Measurements from ENCODE around the gene STARD13. TPM values are rescaled to one million over a fixed set of nuclear protein-coding genes. Genes with fewer than 3 reads are reported as not detected.
"Not testable (repeated sequence)": the region's sequence is repeated elsewhere in the genome, so short reads cannot be mapped to it uniquely, and the experiment has no call there.

STARD13 gene
- total RNA-seq, 2 donors from 2014 or later = 28.7 to 32.9 TPM

GRCh38 chr13:33194820-33195692 lies 90.5 kb downstream of the STARD13 start:
- intact Hi-C loops (cut with DNase I, micrococcal nuclease) = no loop called here
- ATAC-seq (no peak), DNase-seq (no peak)

GRCh38 chr13:33193428-33193974 lies 92.1 kb downstream of the STARD13 start:
- intact Hi-C loops (cut with DNase I, micrococcal nuclease) = no loop called here

GRCh38 chr13:33191425-33192210 lies 93.9 kb downstream of the STARD13 start:
- DNase-seq = no peak
- intact Hi-C loops (cut with DNase I, micrococcal nuclease) = no loop called here
- no peak for ATAC-seq

More at GRCh38 chr13:33193428-33193974, 92.1 kb downstream of the STARD13 start:
- no peak for DNase-seq
- no peak for ATAC-seq

- DNase-seq (no peak), ATAC-seq (no peak)
- intact Hi-C loops (cut with DNase I, micrococcal nuclease) = no loop called here
Observed at GRCh38 chr13:33189470-33189869, 96.1 kb downstream of the STARD13 start.

GRCh38 chr13:33188093-33188882 lies 97.3 kb downstream of the STARD13 start:
- intact Hi-C loops (cut with DNase I, micrococcal nuclease) = no loop called here
- no peak for ATAC-seq

GRCh38 chr13:33186861-33187291 lies 98.7 kb downstream of the STARD13 start:
- ATAC-seq = no peak
- intact Hi-C loops (cut with DNase I, micrococcal nuclease) = no loop called here
- DNase-seq = no peak

More at GRCh38 chr13:33188093-33188882, 97.3 kb downstream of the STARD13 start:
- no peak for DNase-seq

GRCh38 chr13:33185853-33186252 lies 99.7 kb downstream of the STARD13 start:
- ATAC-seq (no peak), DNase-seq (no peak)
- intact Hi-C loops (cut with DNase I, micrococcal nuclease) = no loop called here

- ATAC-seq = no peak
- no peak for DNase-seq
- intact Hi-C loops (cut with DNase I, micrococcal nuclease) = no loop called here
Observed at GRCh38 chr13:33184530-33184929, 101.0 kb downstream of the STARD13 start.

GRCh38 chr13:33184112-33184490 lies 101.5 kb downstream of the STARD13 start:
- ATAC-seq = no peak
- DNase-seq = no peak
- intact Hi-C loops (cut with DNase I, micrococcal nuclease) = no loop called here

- intact Hi-C loops (cut with DNase I, micrococcal nuclease) = no loop called here
- ATAC-seq = no peak
- no peak for DNase-seq
Observed at GRCh38 chr13:33183431-33184111, 102.0 kb downstream of the STARD13 start.

GRCh38 chr13:33182729-33183128 lies 102.8 kb downstream of the STARD13 start:
- ATAC-seq (no peak), DNase-seq (no peak)
- intact Hi-C loops (cut with DNase I, micrococcal nuclease) = no loop called here

GRCh38 chr13:33181264-33181663 lies 104.3 kb downstream of the STARD13 start:
- no peak for DNase-seq
- intact Hi-C loops (cut with DNase I, micrococcal nuclease) = no loop called here

GRCh38 chr13:33180122-33180804 lies 105.3 kb downstream of the STARD13 start:
- DNase-seq (no peak), ATAC-seq (peak; percentile 48)

More at GRCh38 chr13:33181264-33181663, 104.3 kb downstream of the STARD13 start:
- ATAC-seq = no peak

GRCh38 chr13:33179463-33179862 lies 106.1 kb downstream of the STARD13 start:
- ATAC-seq (no peak), DNase-seq (no peak)
- intact Hi-C loops (cut with DNase I, micrococcal nuclease) = no loop called here

More at GRCh38 chr13:33180122-33180804, 105.3 kb downstream of the STARD13 start:
- intact Hi-C loops (cut with DNase I, micrococcal nuclease) = no loop called here

GRCh38 chr13:33178209-33178840 lies 107.2 kb downstream of the STARD13 start:
- intact Hi-C loops (cut with DNase I, micrococcal nuclease) = no loop called here
- ATAC-seq (no peak), DNase-seq (no peak)

GRCh38 chr13:33177340-33178208 lies 108.0 kb downstream of the STARD13 start:
- intact Hi-C loops (cut with DNase I, micrococcal nuclease); ATAC-seq; DNase-seq: not testable (repeated sequence)

All from left colon (tissue), 2 donors.